ENCODE data around the gene CDC34. TPM values are rescaled to one million over a fixed set of nuclear protein-coding genes. Genes with fewer than 3 reads are reported as not detected.

CDC34 gene
- total RNA-seq, 1 donor from 2014 or later, result 42.5 TPM

DNA sequence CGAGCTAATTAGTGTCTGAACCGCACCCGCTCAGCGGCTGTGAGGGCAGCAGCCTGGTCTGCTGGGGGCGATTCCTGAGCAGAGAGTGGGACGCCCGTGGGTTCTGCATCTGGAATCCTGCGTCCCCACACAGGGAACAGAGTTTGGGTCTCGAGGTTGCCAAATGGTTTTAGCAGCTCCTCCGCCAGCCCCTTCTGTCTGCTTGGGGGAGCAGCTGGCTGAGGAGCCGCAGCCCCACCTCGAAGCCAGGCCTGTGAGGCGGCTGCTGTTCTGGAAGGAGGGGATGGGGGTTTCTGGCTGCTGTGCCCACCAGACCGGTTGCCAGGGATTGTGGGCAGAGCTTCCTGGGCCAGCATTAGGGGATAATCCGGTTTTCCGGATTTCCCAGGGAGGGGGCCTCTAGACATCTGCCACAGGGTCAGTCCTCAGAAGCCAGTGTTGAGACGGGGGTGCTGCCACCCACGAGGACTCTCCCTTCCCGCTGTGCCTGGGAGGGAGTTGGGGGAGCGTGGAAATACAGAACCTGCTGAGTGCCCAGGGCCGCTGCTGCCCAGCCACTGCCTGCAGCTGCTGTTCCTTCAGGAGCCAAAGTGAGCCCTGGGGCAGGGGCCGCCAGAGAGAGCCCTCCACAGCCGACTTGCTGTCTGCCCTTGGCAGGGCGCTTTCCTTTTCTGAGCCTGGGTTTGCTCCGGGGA lies 2.0 kb downstream of the CDC34 start:
- no peak overlapping the region for H3K27ac ChIP-seq
- Mint-ChIP-seq H3K27me3 (ENCODE audit: insufficient read depth, low read depth) (no peaks in the 10 kb centered on the region), H3K27ac (no peak overlapping the region), H3K4me1 (peaks cover 20% of the 10 kb centered on the region), H3K4me3 (peak overlapping the region; percentile 93), H3K36me3 (peaks cover 8% of the 10 kb centered on the region), H3K9me3 (peaks cover under 1% of the 10 kb centered on the region)
- H3K36me3 ChIP-seq, result no peaks in the 10 kb centered on the region
- H3K4me2 ChIP-seq, result peak overlapping the region; percentile 93
- H3K79me2 ChIP-seq (ENCODE audit: low read depth), result peaks cover 35% of the 10 kb centered on the region
- H2AFZ ChIP-seq (replicated peaks), result no peak overlapping the region
- TF ChIP-seq, protein P1, sequence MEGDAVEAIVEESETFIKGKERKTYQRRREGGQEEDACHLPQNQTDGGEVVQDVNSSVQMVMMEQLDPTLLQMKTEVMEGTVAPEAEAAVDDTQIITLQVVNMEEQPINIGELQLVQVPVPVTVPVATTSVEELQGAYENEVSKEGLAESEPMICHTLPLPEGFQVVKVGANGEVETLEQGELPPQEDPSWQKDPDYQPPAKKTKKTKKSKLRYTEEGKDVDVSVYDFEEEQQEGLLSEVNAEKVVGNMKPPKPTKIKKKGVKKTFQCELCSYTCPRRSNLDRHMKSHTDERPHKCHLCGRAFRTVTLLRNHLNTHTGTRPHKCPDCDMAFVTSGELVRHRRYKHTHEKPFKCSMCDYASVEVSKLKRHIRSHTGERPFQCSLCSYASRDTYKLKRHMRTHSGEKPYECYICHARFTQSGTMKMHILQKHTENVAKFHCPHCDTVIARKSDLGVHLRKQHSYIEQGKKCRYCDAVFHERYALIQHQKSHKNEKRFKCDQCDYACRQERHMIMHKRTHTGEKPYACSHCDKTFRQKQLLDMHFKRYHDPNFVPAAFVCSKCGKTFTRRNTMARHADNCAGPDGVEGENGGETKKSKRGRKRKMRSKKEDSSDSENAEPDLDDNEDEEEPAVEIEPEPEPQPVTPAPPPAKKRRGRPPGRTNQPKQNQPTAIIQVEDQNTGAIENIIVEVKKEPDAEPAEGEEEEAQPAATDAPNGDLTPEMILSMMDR (IDR thresholded peaks at IDR 0.05), result no peak
- TF ChIP-seq EZH2 (IDR thresholded peaks at IDR 0.05), result no peak
- no peak for TF ChIP-seq EZH2phosphoT487 (IDR thresholded peaks at IDR 0.05)
- H3K4me3 ChIP-seq, result peak overlapping the region; percentile 97
- H3F3A ChIP-seq (ENCODE audit: low read depth), result peaks cover 21% of the 10 kb centered on the region
- H3K27me3 ChIP-seq, result no peaks in the 10 kb centered on the region
- peaks cover 53% of the 10 kb centered on the region for H4K20me1 ChIP-seq (ENCODE audit: low read depth)
- DNase-seq (ENCODE audit: low spot score), result no peak
- H3K4me1 ChIP-seq, result peaks cover 11% of the 10 kb centered on the region
- peak overlapping the region; percentile 93 for H3K9ac ChIP-seq
- H3K9me3 ChIP-seq (ENCODE audit: low read depth), result no peaks in the 10 kb centered on the region

DNA sequence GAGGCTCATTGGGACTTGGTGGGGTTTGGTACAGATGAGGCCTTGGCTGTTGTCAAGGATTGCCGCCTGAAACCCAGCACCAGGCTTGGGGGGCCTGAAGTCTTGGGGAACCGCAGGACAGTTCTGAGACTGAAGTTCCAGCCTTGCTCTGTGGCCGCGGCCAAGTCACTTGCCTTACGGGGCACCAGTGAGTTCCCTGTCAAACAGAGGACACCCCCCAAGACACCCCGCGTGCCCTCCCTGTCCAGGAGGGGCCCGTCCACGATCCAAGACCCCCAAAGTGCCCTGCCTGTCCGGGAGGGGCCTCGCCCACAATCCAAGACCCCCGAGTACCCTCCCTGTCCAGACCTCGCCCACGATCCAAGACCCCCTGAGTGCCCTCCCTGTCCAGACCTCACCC lies 2.5 kb downstream of the CDC34 start:
- Mint-ChIP-seq H3K27me3 (ENCODE audit: insufficient read depth, low read depth) (no peaks in the 10 kb centered on the region), H3K4me3 (peak overlapping the region; percentile 93), H3K9me3 (no peaks in the 10 kb centered on the region), H3K36me3 (peaks cover 8% of the 10 kb centered on the region), H3K4me1 (peaks cover 18% of the 10 kb centered on the region), H3K27ac (no peak overlapping the region)
- Histone ChIP-seq H4K20me1 (ENCODE audit: low read depth) (peaks cover 58% of the 10 kb centered on the region), H2AFZ (replicated peaks) (no peak overlapping the region), H3K4me1 (peaks cover 8% of the 10 kb centered on the region), H3K9me3 (ENCODE audit: low read depth) (no peaks in the 10 kb centered on the region), H3F3A (ENCODE audit: low read depth) (peaks cover 19% of the 10 kb centered on the region), H3K36me3 (no peaks in the 10 kb centered on the region), H3K4me2 (peak overlapping the region; percentile 93), H3K9ac (no peak overlapping the region), H3K4me3 (no peak overlapping the region), H3K79me2 (ENCODE audit: low read depth) (peaks cover 35% of the 10 kb centered on the region), H3K27me3 (no peaks in the 10 kb centered on the region), H3K27ac (no peak overlapping the region)
- DNase-seq (ENCODE audit: low spot score), result no peak
- TF ChIP-seq EZH2 (IDR thresholded peaks at IDR 0.05), result no peak
- no peak for TF ChIP-seq EZH2phosphoT487 (IDR thresholded peaks at IDR 0.05)
- TF ChIP-seq, protein P1 (IDR thresholded peaks at IDR 0.05), result no peak

DNA sequence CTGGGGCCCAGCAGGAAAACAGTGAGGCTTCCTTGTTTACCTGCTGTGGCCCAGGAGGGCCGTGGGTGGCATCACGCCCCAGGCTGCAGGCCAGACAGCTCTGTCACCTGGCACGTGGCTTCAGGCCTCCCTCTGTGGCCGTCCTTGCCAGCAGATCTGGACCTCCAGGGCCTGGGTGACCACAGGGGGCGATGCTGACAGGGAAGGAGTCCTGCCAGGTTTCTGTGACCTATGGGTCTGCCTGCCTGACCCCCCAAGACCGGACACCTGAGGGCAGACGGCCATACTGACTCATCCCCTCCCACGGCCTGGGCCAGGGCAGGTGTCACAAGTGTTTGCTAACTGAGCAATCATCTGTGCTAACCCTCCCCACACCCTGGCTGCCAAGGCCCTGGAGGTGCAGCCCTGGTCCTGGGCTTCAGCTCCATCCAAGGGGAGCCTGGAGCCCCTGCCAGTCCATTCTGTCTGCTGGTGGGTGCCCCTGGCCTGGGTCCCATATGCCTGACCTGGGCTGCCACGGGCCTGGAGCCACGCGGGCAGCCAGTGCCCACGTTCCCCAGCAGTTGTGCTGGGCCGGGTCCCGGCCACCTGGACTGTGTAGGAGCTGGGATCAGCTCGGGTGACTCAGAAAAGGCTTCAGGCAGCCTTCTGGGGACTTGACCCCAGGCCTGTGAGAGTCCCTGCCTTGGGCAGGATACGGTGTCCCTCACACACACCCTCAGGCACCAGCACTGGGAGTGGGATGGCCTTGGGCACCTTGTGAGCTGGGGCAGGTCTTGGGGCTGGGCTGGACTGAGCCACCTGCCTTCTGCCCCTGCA lies 3.7 kb downstream of the CDC34 start:
- Mint-ChIP-seq H3K4me3 (no peak overlapping the region), H3K36me3 (peaks cover 8% of the 10 kb centered on the region), H3K27me3 (ENCODE audit: insufficient read depth, low read depth) (no peaks in the 10 kb centered on the region), H3K4me1 (peaks cover 15% of the 10 kb centered on the region), H3K27ac (no peak overlapping the region), H3K9me3 (no peaks in the 10 kb centered on the region)
- no peaks in the 10 kb centered on the region for H3K27me3 ChIP-seq
- H3K9me3 ChIP-seq (ENCODE audit: low read depth), result no peaks in the 10 kb centered on the region
- H3F3A ChIP-seq (ENCODE audit: low read depth), result peaks cover 19% of the 10 kb centered on the region
- no peak overlapping the region for H3K4me2 ChIP-seq
- no peaks in the 10 kb centered on the region for H3K36me3 ChIP-seq
- no peak overlapping the region for H3K27ac ChIP-seq
- no peak for DNase-seq (ENCODE audit: low spot score)
- H2AFZ ChIP-seq (replicated peaks), result no peak overlapping the region
- TF ChIP-seq EZH2phosphoT487 (IDR thresholded peaks at IDR 0.05) (no peak), EZH2 (IDR thresholded peaks at IDR 0.05) (no peak)
- TF ChIP-seq, protein P1 (IDR thresholded peaks at IDR 0.05), result no peak
- no peak overlapping the region for H3K4me3 ChIP-seq
- peaks cover 35% of the 10 kb centered on the region for H3K79me2 ChIP-seq (ENCODE audit: low read depth)
- H3K4me1 ChIP-seq, result peaks cover 8% of the 10 kb centered on the region
- H3K9ac ChIP-seq, result no peak overlapping the region
- H4K20me1 ChIP-seq (ENCODE audit: low read depth), result peaks cover 63% of the 10 kb centered on the region

All from neural progenitor cell (in vitro differentiated cells).